HG02571 (cell line): ENCODE results near the gene FANCD2.
A peak's percentile ranks its signal among the peaks of the same experiment; 100 is the strongest.
"Not testable (repeated sequence)": the region's sequence is repeated elsewhere in the genome, so short reads cannot be mapped to it uniquely, and the experiment has no call there.

ENCODE experiments used
- ATAC-seq: cut with Tn5 transposase; IDR thresholded peaks from one replicate; pipeline ENCODE4 v1.9.1; 2021; ENCODE audit warnings: mild to moderate bottlenecking, moderate library complexity; ENCODE audit not compliant: unreplicated experiment

The FANCD2 gene

DNA sequence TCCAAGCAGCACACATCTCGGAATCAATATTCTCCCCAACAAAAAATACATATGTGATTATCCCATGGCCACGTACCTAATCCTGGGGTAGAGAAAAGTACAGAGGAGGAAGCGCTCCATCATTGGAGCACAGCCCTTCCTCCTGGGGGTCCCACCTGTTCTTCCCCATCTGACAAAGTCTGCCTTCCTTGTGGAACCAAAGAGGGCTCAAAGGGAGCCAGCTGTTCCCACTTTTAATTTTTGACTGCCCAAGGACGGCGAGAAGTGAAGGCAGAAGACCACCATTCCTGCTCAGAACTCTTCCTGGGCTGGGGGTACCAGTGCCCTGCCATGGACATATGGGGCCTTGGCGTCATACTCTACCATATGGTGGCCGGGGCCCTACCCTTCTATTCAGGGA is 14.1 kb upstream of the FANCD2 start:
- ATAC-seq: no peak

GRCh38 chr3:10015461-10015904 is 10.8 kb upstream of the FANCD2 start:
- no peak for ATAC-seq

DNA sequence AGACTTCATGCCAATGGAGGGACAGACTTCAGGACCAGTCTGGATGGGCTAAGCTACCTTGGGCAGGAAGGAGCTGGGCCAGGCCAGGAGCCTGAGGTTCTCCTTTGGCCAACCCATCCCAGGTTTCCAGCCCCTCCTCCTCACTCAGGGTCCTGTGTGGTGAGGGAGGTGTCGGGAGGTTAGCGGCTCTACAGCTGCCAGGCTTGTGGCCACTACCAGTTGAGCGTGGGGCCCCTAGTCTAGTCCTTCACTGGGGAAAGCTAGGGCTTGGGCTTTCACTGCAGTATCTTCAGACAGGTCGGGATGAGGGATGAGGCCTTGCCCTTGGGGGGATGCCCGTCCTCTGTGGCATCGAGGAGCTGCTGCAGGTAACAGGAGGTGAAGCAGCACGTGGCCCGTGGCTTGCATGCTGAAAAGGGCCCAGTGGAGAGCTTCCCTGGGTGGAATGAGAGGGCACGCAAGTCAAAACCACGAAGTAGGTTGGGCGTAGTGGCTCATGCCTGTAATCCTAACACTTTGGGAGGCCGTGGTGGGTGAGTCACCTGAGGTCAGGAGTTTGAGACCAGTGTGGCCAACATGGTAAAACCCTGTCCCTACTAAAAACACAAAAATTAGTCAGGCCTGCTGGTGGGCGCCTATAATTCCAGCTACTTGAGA is 8.5 kb upstream of the FANCD2 start:
- ATAC-seq: no peak

GRCh38 chr3:10018806-10019205 is 7.4 kb upstream of the FANCD2 start:
- ATAC-seq: not testable (repeated sequence)

DNA sequence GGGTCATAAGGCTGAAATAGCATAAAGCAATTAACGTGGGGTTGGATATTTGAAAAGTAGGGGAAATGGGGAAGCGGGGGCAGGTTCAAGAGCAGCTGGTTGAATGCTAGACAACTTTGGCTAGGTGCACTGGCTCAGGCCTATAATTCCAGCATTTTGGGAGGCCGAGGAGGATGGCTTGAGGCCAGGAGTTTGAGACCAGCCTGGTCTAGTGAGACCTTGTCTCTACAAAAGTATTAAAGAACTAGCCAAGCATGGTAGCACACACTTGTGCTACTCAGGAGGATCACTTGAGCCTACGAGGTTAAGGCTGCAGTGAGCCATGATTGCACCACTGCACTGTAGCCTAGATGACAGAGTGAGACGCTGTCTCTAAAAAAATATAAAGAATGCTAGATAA is 6.9 kb upstream of the FANCD2 start:
- ATAC-seq: no peak

DNA sequence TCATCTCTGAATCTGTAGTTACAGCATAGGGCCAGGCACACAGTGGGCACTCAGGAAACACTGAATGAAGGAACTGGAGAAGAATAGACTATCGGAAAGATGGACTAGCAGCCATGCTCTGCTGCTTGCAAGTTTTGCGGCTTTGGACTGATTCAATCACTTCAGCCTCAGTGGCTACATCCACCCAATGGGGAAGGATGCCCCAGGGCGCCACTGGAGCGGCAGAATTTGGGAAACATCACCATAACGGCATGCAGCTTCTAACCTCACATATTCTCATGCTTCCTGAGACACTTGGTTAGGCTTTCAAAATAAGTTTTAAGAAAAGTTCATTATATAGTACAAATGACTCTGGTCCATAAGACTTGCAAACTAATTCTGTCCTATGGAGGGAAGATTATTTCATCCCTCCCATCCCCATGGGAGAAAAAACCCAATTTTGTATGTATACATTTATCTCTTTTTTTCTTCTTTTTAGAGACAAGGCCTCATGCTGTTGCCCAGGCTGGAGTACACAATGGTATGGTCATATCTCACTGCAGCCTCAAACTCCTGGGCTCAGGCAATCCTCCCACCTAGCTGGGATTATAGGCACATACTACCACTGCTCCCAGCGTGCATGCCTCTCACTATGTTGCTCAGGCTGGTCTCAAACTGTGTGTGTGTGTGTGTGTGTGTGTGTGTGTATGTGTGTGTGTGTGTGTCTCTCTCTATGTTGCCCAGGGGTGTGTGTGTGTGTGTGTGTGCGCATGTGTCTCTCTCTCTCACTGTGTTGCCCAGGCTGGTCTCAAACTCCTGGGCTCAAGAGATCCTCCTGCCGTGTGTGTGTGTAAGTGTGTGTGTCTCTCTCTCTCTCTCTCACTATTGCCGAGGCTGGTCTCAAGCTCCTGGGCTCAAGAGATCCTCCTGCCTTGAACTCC is 4.1 kb upstream of the FANCD2 start:
- ATAC-seq: no peak

DNA sequence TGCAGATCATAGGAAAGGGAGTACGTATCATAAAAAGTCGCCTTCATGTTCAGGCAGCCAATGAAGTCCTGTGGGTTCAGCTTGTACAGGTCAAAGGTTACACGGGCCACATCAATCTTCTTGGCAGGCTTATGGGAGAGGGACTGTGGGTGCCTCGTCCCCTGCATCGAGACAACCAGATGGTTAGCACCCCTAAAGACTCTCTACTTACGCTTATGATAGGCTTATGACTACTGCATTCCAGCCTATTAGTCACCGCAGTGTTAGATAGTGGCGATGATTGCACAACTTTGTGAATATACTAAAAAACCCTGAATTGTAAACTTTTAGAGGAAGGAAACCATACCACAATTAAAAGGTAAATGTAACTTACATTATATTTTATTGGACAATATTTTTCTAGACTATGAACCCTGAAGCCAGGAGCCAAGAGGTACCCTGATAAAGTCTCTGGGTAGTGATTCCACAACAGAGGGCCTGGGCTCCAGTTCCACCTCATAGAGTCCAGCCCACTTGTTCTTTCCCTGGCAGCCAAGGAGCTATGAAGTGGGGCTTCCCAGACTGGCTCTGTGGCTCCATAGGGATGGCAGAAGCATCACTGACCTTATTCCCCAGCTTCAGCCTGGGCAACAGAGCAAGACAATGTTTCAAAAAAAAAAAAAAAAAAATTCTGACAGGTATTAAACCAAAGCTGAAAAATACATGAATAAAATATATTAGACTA is 2.5 kb upstream of the FANCD2 start:
- no peak for ATAC-seq

GRCh38 chr3:10025205-10026083 is 793 bp upstream of the FANCD2 start:
- peak; percentile 29 for ATAC-seq

DNA sequence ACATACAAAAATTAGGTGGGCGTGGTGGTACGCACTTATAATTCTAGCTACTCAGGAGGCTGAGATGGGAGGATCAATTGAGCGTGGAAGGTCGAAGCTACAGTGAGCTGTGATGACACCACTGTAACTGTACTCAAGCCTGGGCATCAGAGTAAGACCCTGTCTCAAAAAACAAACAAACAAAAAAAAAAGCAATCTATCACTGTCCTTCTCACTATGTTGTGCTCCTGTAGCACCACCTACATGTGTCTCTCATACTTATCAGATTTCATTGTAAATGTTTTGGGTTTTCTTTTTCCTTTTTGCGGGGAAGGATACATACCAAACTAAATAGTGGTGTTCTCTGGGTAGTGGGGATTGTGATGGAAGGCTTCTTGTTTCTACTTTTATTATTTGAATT is 14.8 kb downstream of the FANCD2 start:
- no peak for ATAC-seq

DNA sequence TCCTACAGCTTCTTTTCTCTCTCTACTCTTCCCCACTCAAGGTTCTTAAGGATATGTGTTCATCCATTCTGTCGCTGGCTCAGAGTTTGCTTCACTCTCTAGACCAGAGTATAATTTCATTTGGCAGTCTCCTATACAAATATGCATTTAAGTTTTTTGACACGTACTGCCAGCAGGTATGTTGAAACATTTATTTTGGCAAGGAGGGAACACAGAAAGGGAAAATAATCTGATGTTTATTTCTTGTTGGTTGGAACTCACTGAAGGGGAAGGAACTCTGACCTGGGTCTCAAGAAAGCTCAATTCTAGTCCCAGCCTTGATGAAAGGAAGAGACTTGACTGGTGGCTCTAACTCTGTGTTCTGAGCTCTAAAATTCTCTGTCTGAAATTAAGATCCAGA is 21.6 kb downstream of the FANCD2 start:
- ATAC-seq: no peak

GRCh38 chr3:10053054-10053453 is 26.8 kb downstream of the FANCD2 start:
- not testable (repeated sequence) for ATAC-seq

GRCh38 chr3:10055097-10055496 is 28.9 kb downstream of the FANCD2 start:
- ATAC-seq: no peak

- not testable (repeated sequence) for ATAC-seq
Measured at GRCh38 chr3:10070077-10070476, 43.8 kb downstream of the FANCD2 start.

GRCh38 chr3:10074666-10075065 is 48.4 kb downstream of the FANCD2 start:
- no peak for ATAC-seq

DNA sequence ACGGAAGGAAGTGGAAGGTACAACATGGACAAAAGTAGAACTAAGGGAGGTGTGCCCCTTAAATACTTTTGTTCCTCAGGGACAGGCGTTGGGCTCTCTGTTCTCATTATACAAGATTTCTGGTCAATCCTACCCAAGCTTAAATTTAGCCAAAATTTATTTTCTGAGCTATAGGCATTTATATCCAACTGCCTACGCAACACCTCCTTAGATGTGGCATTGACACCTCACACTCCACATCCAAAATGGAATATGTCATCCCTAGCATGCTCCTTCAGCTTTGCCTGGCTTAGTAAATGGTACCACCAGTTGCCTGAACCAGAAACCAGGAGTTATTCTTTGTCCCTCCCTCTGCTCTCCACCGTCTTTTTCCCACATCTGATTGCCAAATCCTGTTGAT is 55.6 kb downstream of the FANCD2 start:
- ATAC-seq: no peak

DNA sequence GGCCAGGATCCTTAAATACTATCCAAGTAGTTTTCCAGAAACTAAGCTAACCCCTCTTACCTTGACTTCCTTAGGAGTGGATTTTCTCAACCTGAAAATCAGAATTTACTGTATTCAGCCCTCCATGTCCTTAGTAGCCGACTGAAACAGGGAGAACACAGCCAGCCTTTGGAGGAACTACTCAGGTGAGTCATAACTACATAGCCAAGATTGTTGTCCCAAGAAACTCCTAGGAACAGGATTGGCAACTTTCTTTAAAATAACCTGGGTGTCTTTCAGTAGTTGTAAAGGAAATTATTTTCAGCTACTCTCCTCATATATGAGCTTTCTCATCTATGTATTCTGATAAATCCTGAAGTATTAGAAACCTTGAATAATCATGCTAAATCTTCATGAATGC is 59.5 kb downstream of the FANCD2 start:
- no peak for ATAC-seq

DNA sequence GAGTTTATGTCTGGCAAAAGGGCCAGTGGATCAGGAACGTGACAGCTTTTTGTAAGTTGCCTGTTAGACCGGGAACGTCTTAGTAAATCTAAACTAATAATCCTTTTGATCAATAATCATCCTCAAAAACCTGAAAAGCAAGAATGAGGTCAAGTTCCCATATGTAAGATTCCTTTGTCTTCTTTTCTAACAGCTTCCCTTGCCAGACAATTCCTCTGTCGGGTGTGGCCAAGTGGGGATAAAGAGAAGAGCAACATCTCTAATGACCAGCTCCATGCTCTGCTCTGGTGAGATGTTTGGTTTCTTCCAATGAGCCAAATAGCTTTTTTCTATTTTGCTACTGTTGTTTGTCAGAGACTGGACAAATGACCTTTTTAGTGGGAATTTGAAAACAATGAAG is 62.0 kb downstream of the FANCD2 start:
- ATAC-seq: no peak

DNA sequence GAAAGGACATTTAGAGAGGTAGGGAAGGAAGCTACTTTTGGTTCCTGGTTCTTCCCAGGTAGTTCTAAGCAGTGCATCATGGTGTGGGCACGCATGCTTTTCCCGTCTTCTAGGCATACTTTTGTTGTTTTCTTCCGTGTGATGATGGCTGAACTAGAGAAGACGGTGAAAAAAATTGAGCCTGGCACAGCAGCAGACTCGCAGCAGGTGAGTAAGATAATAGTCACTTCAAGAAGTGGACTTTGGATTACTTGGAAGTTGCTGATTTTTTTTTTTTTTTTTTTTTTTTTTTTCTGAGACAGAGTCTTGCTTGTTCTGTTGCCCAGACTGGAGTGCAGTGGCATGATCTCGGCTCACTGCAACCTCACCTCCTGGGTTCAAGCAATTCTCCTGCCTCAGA is 63.9 kb downstream of the FANCD2 start:
- no peak for ATAC-seq

- not testable (repeated sequence) for ATAC-seq
Measured at GRCh38 chr3:10090774-10091173, 64.5 kb downstream of the FANCD2 start.

- ATAC-seq: not testable (repeated sequence)
Measured at GRCh38 chr3:10091387-10091786, 65.2 kb downstream of the FANCD2 start.

DNA sequence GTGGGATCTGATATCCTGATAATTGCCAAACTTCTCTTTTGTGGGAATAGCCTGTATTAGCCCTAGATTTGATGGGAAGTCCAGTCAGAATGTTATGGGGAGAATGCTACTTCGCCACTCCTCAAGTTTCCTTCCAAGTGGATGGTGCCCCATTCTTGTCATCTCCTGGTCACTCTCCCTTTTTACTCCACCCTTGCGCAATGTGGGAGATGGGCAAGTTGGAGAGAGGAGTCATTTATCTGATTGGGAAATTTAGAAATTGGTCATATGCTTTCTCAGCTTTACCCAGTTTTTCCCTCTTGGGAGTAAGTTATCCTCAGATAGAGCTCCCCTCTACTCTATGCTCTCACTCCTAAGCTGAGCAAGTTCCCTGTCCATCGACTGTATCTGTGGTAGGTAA is 67.4 kb downstream of the FANCD2 start:
- no peak for ATAC-seq
